GM23248 (cell line): ENCODE measurements around the gene TMOD3.

ENCODE experiments used
- EZH2 ChIP-seq: fragments of 200-600 bp; sonication (generic); IDR thresholded peaks from 2 replicates; pipeline ENCODE4 v1.6.1; 2018; ENCODE audit warnings: antibody characterized with exemption, mild to moderate bottlenecking; ENCODE audit not compliant: insufficient read depth, poor library complexity, severe bottlenecking
- EZH2phosphoT487 ChIP-seq: fragments of 200-600 bp; sonication (generic); IDR thresholded peaks from 2 replicates; pipeline ENCODE4 v1.6.1; 2018; ENCODE audit warnings: antibody characterized with exemption, moderate library complexity, mild to moderate bottlenecking, low read depth; ENCODE audit not compliant: insufficient read depth

DNA sequence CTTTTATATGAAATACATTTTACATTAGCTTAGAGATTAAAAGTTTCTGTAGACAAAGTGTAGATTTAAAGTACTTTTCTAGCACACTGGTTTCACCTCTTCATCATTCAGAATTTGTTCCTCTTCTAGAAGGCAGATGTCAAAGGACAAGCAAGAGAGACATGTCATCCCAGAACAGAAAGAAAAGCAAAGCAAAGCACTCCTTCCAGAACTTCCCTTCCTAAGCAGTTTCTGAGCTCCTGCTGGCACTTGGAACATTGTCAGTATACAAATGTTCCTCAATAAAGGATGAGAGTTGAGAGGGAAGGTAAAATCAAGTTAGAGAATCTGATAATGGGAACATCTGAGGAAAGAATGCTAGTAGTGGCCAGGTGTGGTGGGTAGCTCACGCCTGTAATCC, 26.2 kb downstream of the TMOD3 start:
- no peak for TF ChIP-seq EZH2
- no peak for TF ChIP-seq EZH2phosphoT487
